HG02938 (cell line): ENCODE data around the gene F2R.

ENCODE experiments used
- ATAC-seq: cut with Tn5 transposase; IDR thresholded peaks from one replicate; pipeline ENCODE4 v1.9.1; 2021; ENCODE audit warnings: mild to moderate bottlenecking, moderate library complexity; ENCODE audit not compliant: unreplicated experiment

F2R gene

DNA sequence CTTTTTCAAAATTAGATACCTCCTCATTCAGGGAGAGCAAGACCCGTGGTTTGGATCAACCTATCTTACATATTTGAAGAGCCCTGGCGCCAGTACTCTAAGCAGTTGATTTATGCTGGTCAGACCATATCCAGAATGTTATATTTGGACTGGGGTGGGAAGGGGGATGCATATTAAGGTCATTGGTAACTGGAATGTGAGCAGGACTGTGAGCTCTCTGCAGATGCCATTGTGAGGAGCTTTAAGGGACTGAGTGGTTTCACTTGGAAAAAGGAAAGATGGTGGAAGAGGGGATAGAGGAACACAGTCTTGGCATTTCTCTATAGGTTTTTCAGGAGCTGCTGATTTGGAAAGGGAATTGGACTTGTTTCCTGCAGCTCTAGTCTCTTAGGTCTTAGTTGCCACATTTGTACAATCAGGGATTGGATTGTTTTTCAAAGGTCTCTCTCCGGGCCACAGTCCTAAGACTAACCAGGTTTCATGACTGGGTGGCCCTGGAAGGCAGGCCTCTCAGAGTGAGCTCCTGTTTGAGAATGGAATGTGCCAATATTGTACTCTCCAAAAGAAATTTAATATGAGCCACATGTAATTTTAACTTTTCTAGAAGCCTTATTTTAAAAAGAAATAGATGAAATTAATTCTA, 25.8 kb upstream of the F2R start:
- ATAC-seq, result no peak

DNA sequence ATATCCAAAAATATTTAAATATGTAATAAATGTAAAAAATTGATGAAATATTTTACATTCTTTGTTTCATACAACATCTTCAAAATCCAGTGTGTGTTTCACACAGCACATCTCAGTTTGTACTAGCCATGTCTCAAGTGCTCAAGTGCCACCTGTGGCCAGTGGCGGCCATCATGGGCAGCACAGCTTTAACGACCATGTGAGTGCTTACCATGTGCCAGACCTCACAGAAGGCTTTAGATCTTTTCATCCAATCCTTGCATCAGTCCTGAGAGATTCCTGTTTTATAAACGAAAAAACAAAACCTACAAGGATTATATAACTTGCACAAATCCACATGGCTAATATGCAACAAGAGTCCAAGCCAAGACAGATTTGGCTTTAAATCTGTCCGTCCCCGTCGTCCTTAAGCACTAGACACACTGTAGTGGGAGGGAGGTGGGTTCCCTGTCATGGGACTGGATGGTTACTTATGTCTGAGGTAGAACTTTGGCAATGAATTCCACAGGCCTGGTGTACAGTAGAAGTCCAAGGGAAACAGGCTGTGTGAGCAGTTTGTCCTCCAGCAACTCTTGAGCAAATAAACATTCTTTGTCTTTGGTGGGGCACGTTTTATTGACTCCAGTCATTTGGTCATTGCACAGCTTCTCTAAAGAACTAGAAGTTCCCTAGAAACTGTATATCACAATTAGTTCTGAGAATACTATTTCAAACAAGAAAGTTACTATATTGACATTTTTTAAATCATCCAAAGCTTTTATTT, 25.0 kb upstream of the F2R start:
- no peak for ATAC-seq

DNA sequence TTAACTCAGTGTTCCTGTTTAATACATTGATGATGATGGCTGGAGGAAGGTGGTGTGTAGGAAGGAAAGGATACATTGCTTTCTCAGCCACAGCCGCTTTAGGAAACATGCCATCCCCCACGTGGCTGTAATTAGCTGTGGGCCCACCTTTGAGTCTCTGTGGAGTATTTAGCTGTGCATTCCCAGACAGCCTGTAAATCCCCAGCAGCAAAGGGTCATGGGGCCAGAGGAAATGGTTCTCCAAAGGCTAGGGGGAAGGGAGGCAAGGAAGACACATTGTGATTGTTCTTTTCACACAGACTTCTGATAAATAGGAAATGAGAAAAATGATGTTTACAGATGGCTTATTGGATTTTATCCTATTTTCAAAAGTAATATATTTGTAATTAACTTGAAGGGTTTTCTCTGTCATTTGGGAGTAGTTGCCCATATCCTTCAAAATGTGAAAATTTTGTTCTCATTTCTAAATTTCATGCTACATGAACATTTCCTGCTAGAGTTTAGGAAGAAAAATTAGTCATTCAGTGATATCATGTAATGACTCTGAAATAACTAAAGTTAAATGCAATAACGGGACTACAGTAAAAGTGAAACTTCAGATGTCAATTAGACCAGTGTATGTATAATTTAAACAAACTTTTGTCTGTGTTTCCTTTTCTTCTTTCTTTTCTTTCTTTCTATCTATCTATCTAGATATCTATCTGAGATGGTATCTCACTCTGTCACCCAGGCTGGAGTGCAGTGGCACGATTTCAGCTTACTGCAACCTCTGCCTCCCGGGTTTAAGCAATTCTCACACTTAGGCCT, 24.3 kb upstream of the F2R start:
- no peak for ATAC-seq

DNA sequence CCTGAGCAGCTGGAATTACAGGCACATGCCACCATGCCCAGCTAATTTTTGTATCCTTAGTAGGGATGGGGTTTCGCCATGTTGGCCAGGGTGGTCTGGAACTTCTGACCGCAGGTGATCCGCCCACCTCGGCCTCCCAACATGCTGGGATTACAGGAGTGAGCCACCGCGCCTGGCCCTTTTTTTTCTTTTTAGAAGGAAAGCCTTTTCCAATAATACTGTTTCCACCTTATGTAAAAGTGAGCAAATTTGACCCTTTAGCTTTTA, 23.7 kb upstream of the F2R start:
- no peak for ATAC-seq

DNA sequence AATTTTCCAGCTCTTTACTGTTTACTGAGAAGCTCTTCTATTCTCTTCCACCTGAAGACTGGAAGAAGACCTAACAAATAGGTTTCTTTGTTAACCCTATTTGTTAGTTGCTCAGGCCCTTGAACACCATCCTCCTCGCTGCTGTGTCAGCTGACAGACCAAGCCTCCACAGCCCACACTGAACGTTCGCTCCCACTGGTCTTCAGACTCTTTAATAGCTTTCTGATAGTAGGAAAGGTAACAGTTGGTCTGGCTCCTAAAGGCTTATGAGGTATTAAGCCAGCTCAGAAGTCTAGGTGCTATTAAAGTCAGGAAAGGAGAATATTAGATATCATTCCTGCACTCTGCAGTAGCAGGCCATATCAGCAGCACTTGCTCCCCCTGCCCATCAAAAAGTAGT, 23.3 kb upstream of the F2R start:
- no peak for ATAC-seq

DNA sequence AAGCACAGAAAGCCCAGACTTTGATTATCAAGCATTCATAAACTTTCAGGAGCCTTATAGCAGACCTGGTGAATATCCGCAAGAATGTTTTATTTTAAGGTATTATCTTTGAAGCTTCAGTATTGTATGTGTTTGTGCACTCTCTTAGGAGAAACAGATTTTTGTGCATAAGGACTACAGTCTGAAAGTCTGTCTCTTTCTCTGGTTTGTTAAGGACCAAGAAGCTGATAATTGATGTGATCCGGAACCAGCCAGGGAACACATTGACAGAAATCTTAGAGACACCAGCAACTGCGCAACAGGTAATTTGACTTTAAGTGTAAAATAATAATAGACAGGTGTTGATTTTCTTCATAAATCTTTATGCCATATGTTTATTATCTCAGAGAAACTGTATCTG, 22.8 kb upstream of the F2R start:
- ATAC-seq, result no peak

DNA sequence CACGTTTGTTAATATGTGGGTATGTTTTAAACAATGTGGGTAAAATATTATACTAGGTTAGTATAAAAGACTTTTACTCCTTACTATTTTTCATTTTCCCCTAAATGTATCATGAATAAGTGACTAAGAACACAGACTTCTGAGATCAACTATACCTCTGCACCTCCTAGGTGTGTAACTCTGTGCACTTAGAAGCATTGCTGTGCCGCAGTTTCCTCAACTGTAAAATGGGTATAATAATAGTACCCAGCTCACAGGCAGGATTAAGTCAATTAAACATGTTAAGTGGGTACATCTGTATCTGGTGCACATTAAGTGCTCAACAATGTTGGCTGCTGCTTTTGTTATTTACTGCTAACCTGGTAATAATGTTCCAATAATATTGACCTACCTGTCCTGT, 21.6 kb upstream of the F2R start:
- ATAC-seq, result no peak

DNA sequence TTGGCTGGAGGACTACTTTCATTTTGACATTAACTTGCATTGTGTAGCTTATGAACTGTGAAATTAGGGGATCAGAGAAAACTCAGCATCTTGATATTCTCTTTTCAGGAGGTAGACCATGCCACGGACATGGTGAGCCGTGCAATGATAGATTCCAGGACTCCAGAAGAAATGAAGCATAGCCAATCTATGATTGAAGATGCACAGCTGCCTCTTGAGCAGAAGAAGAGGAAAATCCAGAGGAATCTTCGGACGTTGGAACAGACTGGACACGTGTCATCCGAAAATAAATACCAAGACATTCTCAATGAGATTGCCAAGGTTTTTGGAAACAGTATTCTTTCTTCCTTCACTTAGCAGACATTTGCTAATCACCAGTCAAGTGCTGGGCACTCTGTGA, 20.6 kb upstream of the F2R start:
- no peak for ATAC-seq

DNA sequence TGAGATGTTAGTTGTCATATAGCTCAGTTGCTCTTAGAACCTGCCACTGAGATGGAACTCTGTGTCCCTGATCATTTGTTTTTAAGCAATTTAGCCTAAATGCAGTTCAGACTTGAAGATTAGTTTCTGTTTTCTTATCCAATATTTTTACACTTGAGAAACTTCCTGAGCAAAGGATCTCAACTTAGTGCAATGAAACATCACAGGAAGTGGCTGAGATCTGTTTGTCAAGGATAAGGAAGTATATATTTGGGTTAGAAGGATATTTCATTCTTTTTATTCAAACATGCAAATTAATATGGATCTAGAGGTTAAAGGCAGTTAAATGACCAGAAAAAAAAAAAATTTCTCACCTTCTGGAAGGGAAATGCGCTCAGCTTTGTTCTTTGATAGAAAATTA, 19.7 kb upstream of the F2R start:
- no peak for ATAC-seq

DNA sequence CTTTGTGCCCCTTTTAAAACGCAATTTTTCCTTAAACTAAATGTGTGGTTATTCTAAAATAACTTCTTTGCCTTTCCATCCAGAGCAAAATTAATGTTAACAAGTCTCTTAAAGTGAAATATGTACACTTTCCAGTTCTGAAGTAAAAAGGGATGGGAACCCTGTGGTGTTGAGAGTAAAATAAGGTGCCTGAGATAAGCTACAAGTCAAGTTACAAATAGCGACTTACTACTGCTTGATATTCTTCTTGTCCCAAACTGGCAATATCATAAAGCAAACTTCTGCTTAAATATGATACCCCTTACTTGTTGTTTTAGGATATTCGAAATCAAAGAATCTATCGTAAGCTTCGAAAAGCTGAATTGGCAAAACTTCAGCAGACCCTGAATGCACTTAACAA, 18.3 kb upstream of the F2R start:
- no peak for ATAC-seq

DNA sequence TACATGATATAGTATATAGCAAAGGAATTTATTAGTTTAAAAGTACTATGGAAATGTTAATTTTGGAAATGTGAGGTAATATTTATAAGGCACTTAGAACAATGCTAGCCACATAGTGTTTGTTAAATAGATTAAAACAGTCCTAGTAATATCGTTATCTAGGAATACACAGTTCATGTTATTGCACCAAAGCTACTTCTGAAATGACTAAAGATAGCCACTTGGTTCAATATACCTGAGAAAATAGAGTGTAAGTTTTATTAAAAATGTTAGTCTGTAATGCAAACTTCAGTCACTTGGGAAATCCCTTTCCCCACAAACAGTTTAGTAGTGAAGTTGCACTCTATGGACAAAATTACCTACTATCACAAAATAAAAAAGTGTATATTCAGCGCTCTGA, 15.4 kb upstream of the F2R start:
- ATAC-seq, result no peak

DNA sequence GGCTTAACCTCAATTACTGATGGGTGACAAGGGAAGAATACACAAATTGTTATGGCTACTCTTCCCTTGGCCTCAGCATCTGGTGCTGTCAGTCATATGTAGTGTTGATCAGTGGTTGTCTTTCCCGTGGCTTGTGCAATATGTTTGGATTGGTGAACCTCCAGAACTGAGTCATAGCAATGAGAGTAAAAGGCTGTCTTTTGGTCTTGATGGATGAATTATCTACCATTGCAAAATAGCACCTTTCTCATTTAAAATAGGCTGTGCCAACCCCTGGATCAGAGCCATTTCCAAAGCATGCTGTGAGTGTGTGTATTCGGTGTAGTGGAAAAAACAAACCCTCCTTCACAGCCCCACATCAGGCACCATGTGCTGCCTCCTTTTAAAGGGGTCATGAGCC, 14.6 kb upstream of the F2R start:
- no peak for ATAC-seq

DNA sequence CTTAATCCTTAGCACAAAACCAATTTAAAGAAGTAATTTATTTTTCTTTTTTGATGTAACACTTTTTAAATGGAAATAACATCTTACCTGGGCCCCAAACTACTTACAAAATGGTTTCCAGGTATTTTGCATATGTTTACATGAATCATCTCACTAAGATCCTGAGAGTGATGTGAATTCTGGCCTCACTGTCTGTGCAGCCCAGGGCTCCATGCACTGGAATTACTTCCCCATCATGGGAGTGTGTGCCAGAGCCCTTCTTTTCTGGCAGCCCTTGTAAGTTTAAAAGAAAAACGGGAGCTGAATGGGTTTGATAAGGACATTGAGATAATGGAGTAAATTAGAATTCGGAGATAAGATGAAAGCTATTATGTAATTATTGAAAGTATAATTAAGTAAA, 12.2 kb upstream of the F2R start:
- no peak for ATAC-seq

DNA sequence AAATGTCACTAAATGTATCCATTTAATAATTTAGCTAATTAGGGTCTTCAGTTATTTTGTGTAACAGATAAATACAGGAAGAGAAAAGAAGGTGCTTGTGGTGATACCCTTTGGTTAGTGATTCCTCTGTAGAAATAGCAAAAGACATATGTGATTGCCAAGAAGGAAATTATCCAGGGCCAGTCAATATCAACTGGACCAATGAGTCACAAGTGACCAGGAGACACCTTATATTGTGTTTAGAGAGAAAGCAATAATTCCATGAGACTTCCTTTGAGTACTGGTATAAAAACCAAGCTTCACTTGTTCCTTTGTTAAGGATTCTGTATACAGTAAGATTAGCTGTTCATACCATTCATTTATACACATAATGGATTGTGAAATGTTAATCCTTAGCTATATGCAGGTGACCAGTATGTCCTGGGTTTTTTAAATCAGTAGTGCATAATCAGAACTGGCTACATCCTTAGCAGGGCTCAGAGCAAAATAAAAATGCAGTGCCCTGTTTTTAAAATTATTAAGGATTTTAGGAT, 11.7 kb upstream of the F2R start:
- no peak for ATAC-seq

DNA sequence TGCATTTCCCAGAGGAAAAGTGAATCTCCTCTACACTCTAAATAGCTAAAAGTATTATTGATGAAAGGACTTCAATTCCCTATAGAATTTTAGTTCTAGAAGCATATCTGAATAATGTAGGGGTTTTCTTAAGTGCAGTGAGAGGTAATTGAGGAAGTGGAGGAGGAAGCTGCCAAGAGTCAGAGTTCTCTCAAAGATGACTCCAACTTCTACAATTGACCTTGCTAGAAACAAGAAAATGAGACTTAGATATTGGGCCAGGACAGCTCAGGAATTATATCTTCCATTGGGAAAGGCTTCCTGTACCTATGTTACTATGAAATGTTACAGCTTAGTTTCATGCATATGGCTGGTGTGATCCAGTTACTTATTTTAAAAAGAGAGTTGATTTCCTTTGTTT, 10.4 kb upstream of the F2R start:
- ATAC-seq, result no peak

DNA sequence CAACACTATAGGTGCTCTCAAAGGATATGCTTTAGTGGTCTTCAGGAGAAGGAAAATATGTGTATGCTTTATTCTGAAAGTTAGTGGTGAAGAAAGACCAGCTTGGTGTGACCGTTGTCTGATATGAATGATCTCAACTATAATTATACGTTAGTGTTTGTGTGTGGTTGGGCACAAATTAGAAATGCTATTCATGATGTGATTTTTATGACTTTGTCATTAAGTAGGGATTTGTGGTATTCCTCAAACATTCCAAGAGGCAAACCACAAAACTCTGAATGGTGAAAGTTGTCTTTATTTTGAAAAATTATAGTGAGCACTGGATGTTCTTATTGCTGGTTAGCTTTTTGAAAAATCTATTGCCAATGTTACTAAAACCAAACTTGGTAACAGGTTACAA, 6.2 kb upstream of the F2R start:
- ATAC-seq, result no peak

DNA sequence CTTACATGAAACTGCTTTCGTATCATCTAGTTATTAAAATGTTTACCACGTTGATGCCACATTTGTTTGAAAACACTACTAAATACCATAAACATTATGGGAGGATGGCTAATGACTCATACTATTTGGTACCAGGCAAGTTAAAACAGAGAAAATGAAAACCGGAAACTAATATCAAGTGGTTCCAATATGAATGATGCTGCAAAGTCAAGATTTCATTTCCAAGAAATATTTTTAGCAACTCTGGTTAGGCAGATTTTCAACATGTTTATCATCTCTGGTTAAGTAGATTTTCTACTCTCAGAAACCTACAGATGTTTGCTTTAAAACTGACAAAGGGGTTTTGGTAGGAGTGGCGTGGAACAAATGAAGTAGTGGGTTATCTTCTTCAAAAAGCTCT, 4.9 kb upstream of the F2R start:
- no peak for ATAC-seq

DNA sequence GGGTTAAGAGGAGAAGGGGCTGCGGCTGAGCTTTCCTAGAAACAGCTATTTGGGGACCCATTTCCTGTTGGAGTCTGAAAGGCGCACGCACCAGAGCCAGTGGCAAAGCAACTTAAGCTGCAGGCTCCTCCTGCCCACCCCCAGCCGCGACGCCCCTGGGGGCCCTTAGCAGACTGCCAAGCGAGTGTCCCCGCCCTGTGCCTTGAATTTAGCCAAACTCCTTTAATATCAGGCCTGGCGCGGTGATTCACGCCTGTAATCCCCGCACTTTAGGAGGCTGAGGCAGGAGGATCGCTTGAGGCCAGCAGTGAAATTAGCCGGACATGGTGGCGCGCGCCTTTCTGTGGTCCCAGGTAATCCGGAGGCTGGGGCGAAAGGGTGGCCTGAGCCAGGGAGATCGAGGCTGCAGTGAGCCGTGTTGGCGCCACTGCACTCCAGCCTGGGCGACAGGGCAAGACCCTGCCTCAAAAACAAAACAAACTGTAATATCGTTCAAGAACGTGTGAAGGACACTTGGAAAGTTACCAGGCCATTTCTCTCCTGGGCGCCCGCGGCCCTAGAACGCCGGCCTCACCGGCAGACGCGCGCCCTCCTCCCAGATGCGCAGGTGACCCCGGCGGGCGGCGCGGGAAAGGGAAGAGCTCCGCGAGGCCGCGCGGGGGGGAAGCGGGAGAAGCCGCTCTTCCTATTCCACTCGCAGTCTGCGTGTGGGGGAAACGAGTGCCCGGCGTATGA, 1.0 kb upstream of the F2R start:
- peak; percentile 7 for ATAC-seq

DNA sequence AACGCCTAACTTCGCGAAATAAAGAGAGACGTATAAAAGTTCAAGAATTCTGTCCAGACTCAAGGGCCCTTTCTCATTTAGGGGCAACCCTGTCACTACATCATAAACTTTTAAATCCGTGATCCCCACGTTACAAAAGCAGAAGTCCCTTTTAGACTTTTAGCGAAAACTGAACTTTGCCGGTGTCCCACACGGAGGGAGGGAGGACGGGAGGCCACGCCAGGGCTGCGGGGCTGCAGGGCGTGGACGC, 515 bp upstream of the F2R start:
- ATAC-seq, result peak; percentile 18

DNA sequence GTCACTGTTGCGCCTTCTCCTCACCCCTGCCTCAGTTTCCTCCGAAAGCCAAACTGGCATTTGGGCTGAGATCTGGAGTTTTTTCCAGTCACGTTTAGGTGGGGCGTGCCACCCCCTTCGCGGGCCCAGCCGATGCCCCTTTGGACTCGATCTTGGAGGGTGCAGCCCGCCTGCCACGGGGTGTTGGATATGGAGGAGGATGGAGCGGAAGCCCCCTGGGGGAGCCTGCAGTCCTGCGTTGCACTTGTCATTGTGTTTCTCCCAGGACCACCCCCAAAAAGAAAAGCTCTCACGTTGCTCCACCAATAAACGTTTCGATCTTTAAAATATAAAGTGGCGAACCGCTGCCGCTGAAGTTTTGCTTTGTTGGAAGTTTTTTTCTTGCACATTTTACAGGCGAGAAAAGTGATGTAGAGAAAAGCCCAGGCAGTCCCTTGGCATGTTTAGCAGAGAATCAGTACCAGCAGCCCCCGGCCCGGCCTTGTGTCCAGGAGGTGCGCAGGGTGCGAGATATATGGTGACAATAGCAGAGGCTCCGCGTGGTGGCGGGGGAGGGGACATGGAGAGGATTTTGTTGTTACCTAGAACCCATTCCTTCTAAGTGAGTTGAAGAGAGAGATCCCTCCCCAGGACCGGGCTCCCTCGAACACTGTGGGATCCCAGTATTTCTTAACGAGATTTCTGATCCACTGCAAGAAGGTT, 681 bp downstream of the F2R start:
- no peak for ATAC-seq
